ENCODE data around the gene H2AZ2. TPM values are rescaled to one million over a fixed set of nuclear protein-coding genes. Genes with fewer than 3 reads are reported as not detected.

The H2AZ2 gene
- total RNA-seq, 4 donors from 2014 or later: 99.6 to 418 (median 115) TPM

GRCh38 chr7:44801890-44802289, 46.0 kb downstream of the H2AZ2 start:
- no peak for DNase-seq
- Histone ChIP-seq H3K4me3 (no peak overlapping the region), H3K36me3 (peaks cover 0 to 48% (median 23%) of the 10 kb centered on the region in 4 donors), H3K27ac (no peak overlapping the region), H3K9me3 (no peaks in the 10 kb centered on the region), H3K27me3 (no peaks in the 10 kb centered on the region), H3K4me1 (peaks cover 8 to 23% (median 16%) of the 10 kb centered on the region in 4 donors)
- TF ChIP-seq POLR2A (IDR thresholded peaks at IDR 0.05) (no peak), POLR2AphosphoS5 (IDR thresholded peaks at IDR 0.05) (no peak), EP300 (IDR thresholded peaks at IDR 0.05; ENCODE audit: low read depth) (no peak), CTCF (IDR thresholded peaks at IDR 0.05) (no peak)
- in situ Hi-C loops (cut with MboI; ENCODE audit: low pct_ligation_motif_present in 1 of 4, low pct_unique_long_range_greater_than_20kb in 1 of 4, low sequenced_read_pairs in 3 of 4): no loop called here
- 80 to 88% methylated on average over 3 to 5 of the region's 5 CpGs for WGBS, 2 donors (ENCODE audit: low coverage in 1 of 2)
- intact Hi-C loops (cut with DNase I; ENCODE audit: low total_unique reads): no loop called here

- in situ Hi-C loops (cut with MboI; ENCODE audit: low pct_ligation_motif_present in 1 of 4, low pct_unique_long_range_greater_than_20kb in 1 of 4, low sequenced_read_pairs in 3 of 4): loop anchor here in 1 of 4 donors (10.0 kb wide), 1 partner anchor 45 kb away; the partner anchor contains the start of gene H2AZ2
- H3K36me3 ChIP-seq: peaks cover 0 to 48% (median 23%) of the 10 kb centered on the region in 4 donors
Measured at GRCh38 chr7:44799939-44800338, 47.9 kb downstream of the H2AZ2 start.

GRCh38 chr7:44798649-44799305, 49.1 kb downstream of the H2AZ2 start:
- Histone ChIP-seq H3K4me1 (peaks cover 8 to 28% (median 22%) of the 10 kb centered on the region in 4 donors), H3K4me3 (peak overlapping the region in 3 of 4 donors; percentile 79 to 83 (median 80)), H3K27me3 (no peaks in the 10 kb centered on the region), H3K9me3 (no peaks in the 10 kb centered on the region), H3K36me3 (peaks cover 0 to 45% (median 20%) of the 10 kb centered on the region in 4 donors), H3K27ac (peak overlapping the region; percentile 99 to 100 (median 100))
- 5 to 10% methylated on average over 2 of the region's 2 CpGs for WGBS, 2 donors (ENCODE audit: low coverage in 1 of 2)
- in situ Hi-C loops (cut with MboI; ENCODE audit: low pct_ligation_motif_present in 1 of 4, low pct_unique_long_range_greater_than_20kb in 1 of 4, low sequenced_read_pairs in 3 of 4) (loop anchor here in 1 of 4 donors (10.0 kb wide), 1 partner anchor 46 kb away; the partner anchor contains the start of gene H2AZ2), intact Hi-C loops (cut with DNase I; ENCODE audit: low total_unique reads) (no loop called here)
- no peak for DNase-seq
- TF ChIP-seq CTCF (IDR thresholded peaks at IDR 0.05) (no peak), EP300 (IDR thresholded peaks at IDR 0.05; ENCODE audit: low read depth) (no peak), POLR2AphosphoS5 (IDR thresholded peaks at IDR 0.05) (no peak), POLR2A (IDR thresholded peaks at IDR 0.05) (no peak)

More at GRCh38 chr7:44799939-44800338, 47.9 kb downstream of the H2AZ2 start:
- H3K9me3 ChIP-seq: no peaks in the 10 kb centered on the region
- WGBS, 2 donors (ENCODE audit: low coverage in 1 of 2): 57 to 73% methylated on average over 1 to 4 of the region's 4 CpGs
- intact Hi-C loops (cut with DNase I; ENCODE audit: low total_unique reads): no loop called here
- TF ChIP-seq EP300 (IDR thresholded peaks at IDR 0.05; ENCODE audit: low read depth) (no peak), POLR2A (IDR thresholded peaks at IDR 0.05) (no peak), POLR2AphosphoS5 (IDR thresholded peaks at IDR 0.05) (no peak), CTCF (IDR thresholded peaks at IDR 0.05) (no peak)
- no peak overlapping the region for H3K27ac ChIP-seq
- no peaks in the 10 kb centered on the region for H3K27me3 ChIP-seq
- no peak for DNase-seq
- no peak overlapping the region for H3K4me3 ChIP-seq
- peaks cover 8 to 28% (median 22%) of the 10 kb centered on the region in 4 donors for H3K4me1 ChIP-seq

GRCh38 chr7:44797329-44798258, 50.3 kb downstream of the H2AZ2 start:
- 0 to 1% methylated on average over 6 to 26 of the region's 26 CpGs for WGBS, 2 donors (ENCODE audit: low coverage in 1 of 2)
- peak overlapping the region; percentile 79 to 94 (median 82) for H3K4me3 ChIP-seq
- in situ Hi-C loops (cut with MboI; ENCODE audit: low pct_ligation_motif_present in 1 of 4, low pct_unique_long_range_greater_than_20kb in 1 of 4, low sequenced_read_pairs in 3 of 4) (loop anchor here in 1 of 4 donors (10.0 kb wide), 1 partner anchor 47 kb away; the partner anchor contains the start of gene H2AZ2), intact Hi-C loops (cut with DNase I; ENCODE audit: low total_unique reads) (no loop called here)
- peak; percentile 93 for DNase-seq
- H3K4me1 ChIP-seq: peaks cover 8 to 28% (median 22%) of the 10 kb centered on the region in 4 donors
- H3K27ac ChIP-seq: peak overlapping the region; percentile 99 to 100 (median 100)
- peaks cover 0 to 34% (median 15%) of the 10 kb centered on the region in 4 donors for H3K36me3 ChIP-seq
- H3K9me3 ChIP-seq: no peaks in the 10 kb centered on the region
- no peaks in the 10 kb centered on the region for H3K27me3 ChIP-seq
- peak; percentile 39 to 51 (median 47) for TF ChIP-seq CTCF (IDR thresholded peaks at IDR 0.05)
- TF ChIP-seq POLR2AphosphoS5 (IDR thresholded peaks at IDR 0.05): peak; percentile 43 to 70 (median 68)
- TF ChIP-seq POLR2A (IDR thresholded peaks at IDR 0.05): peak; percentile 37
- no peak for TF ChIP-seq EP300 (IDR thresholded peaks at IDR 0.05; ENCODE audit: low read depth)
